ENCODE data around the gene OSBPL10.

The OSBPL10 gene

DNA sequence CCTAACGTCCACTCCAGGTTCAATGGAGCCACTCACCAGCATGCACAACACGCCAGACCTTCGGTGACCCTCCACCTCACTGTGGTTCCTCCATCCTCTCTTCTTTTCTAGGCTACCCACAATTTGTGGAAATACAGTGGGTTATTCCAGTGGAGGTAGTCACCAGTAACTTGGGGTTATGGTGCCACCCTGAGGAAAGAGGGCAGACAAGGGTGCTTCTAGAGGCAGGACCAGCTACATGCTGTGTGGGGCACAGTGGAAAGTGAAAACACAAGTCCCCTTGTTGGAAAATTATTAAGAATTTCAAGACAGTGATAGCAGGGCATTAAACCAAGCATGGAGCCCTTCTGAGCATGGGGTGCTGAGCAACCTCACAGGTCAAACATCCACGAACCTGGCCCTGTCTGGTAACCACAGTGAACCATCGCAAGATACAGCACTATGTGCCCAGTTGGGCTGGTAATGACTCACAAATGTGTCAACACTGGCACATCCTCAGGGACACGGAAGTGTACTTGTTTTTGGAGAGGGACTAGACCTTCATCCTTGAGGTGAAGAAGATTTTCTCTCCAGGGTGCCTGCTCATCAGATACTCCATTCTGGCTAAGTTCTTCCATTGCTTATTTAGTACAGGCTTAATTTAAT, 281.6 kb downstream of the OSBPL10 start:
- Histone ChIP-seq H4K20me1 (ENCODE audit: insufficient read depth, low read length, poor library complexity, severe bottlenecking) (no peaks in the 10 kb centered on the region), H2AFZ (ENCODE audit: low read length) (no peak overlapping the region), H3K4me1 (ENCODE audit: insufficient read depth, low read length, poor library complexity, severe bottlenecking) (peaks cover 7% of the 10 kb centered on the region), H3F3A (ENCODE audit: low read depth) (no peaks in the 10 kb centered on the region), H3K36me3 (ENCODE audit: insufficient read depth, low read length) (no peaks in the 10 kb centered on the region), H3K9ac (ENCODE audit: low read depth, low read length, poor library complexity, severe bottlenecking) (no peak overlapping the region), H3K4me3 (ENCODE audit: low read length, poor library complexity, severe bottlenecking) (no peak overlapping the region), H3K27me3 (ENCODE audit: insufficient read depth, low read length, poor library complexity, severe bottlenecking) (no peaks in the 10 kb centered on the region), H3K79me2 (ENCODE audit: insufficient read depth, low read length) (peaks cover 6% of the 10 kb centered on the region), H3K9me2 (replicated peaks; ENCODE audit: low read depth, low read length) (no peaks in the 10 kb centered on the region), H3K4me2 (ENCODE audit: low read depth, low read length, poor library complexity, severe bottlenecking) (no peak overlapping the region), H3K9me3 (ENCODE audit: insufficient read depth, low read depth, low read length) (no peaks in the 10 kb centered on the region)
- no peak for TF ChIP-seq EZH2phosphoT487 (IDR thresholded peaks at IDR 0.05; ENCODE audit: borderline replicate concordance)
- TF ChIP-seq, protein P1, sequence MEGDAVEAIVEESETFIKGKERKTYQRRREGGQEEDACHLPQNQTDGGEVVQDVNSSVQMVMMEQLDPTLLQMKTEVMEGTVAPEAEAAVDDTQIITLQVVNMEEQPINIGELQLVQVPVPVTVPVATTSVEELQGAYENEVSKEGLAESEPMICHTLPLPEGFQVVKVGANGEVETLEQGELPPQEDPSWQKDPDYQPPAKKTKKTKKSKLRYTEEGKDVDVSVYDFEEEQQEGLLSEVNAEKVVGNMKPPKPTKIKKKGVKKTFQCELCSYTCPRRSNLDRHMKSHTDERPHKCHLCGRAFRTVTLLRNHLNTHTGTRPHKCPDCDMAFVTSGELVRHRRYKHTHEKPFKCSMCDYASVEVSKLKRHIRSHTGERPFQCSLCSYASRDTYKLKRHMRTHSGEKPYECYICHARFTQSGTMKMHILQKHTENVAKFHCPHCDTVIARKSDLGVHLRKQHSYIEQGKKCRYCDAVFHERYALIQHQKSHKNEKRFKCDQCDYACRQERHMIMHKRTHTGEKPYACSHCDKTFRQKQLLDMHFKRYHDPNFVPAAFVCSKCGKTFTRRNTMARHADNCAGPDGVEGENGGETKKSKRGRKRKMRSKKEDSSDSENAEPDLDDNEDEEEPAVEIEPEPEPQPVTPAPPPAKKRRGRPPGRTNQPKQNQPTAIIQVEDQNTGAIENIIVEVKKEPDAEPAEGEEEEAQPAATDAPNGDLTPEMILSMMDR (conservative IDR thresholded peaks at IDR 0.05; ENCODE audit: low read length), result peak; percentile 55

DNA sequence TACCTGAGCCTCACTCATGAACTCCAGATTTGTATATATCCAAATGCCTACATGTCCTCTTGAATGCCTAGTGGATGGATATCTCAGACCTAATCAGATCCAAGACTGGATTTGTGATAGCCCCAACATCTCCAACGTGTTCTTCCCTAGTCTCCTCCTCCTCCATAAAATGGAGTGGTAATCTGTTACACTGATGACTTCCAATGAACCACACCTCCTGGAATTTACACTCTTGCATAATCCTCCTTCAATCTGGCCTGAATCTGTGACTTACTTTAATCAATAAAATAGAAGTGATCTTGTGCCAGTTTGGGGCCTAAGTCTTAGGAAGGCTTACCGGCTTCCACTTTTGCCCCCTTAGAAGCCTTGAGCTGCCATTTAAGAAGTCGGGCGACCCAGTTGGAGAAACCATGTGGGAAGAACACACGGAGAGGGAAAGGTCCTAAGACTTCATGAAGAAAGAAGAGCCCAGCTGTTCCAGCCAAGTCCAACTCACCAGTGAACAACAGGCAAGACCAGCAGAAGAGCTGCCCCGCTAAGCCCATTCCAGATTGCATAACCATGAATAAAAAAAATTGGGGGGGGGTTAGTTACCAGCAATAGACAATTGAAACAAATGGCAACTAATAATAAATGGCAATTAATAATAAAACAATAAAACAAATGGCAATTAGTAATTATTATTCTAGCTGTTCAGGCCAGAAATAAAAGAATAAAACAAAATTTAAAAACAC, 284.1 kb downstream of the OSBPL10 start:
- Histone ChIP-seq H3K4me3 (ENCODE audit: low read length, poor library complexity, severe bottlenecking) (no peak overlapping the region), H3K4me2 (ENCODE audit: low read depth, low read length, poor library complexity, severe bottlenecking) (no peak overlapping the region), H2AFZ (ENCODE audit: low read length) (no peak overlapping the region), H3K9me2 (replicated peaks; ENCODE audit: low read depth, low read length) (no peaks in the 10 kb centered on the region), H3K4me1 (ENCODE audit: insufficient read depth, low read length, poor library complexity, severe bottlenecking) (peaks cover 4% of the 10 kb centered on the region), H3K9me3 (ENCODE audit: insufficient read depth, low read depth, low read length) (no peaks in the 10 kb centered on the region), H4K20me1 (ENCODE audit: insufficient read depth, low read length, poor library complexity, severe bottlenecking) (no peaks in the 10 kb centered on the region), H3K36me3 (ENCODE audit: insufficient read depth, low read length) (no peaks in the 10 kb centered on the region), H3K9ac (ENCODE audit: low read depth, low read length, poor library complexity, severe bottlenecking) (no peak overlapping the region), H3K27me3 (ENCODE audit: insufficient read depth, low read length, poor library complexity, severe bottlenecking) (no peaks in the 10 kb centered on the region), H3F3A (ENCODE audit: low read depth) (no peaks in the 10 kb centered on the region), H3K79me2 (ENCODE audit: insufficient read depth, low read length) (peaks cover 6% of the 10 kb centered on the region)
- TF ChIP-seq, protein P1 (conservative IDR thresholded peaks at IDR 0.05; ENCODE audit: low read length), result no peak
- no peak for TF ChIP-seq EZH2phosphoT487 (IDR thresholded peaks at IDR 0.05; ENCODE audit: borderline replicate concordance)

DNA sequence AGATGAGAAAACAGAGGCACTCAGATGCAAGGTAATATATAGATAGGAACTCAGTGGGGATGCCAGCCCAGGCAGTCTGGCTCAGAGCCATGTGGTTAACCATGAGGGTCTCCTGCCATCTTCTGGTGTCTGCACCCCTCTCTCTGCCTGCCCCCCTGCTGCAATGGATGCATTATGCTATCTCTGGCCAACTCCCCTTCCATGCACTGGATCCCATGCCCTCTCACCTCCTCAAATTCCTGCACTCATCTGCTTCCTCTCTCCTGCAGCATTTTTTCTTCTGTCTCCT, 285.1 kb downstream of the OSBPL10 start:
- H3K9ac ChIP-seq (ENCODE audit: low read depth, low read length, poor library complexity, severe bottlenecking), result no peak overlapping the region
- TF ChIP-seq EZH2phosphoT487 (IDR thresholded peaks at IDR 0.05; ENCODE audit: borderline replicate concordance), result no peak
- TF ChIP-seq, protein P1 (conservative IDR thresholded peaks at IDR 0.05; ENCODE audit: low read length), result no peak
- peaks cover 4% of the 10 kb centered on the region for H3K4me1 ChIP-seq (ENCODE audit: insufficient read depth, low read length, poor library complexity, severe bottlenecking)
- no peaks in the 10 kb centered on the region for H3K9me3 ChIP-seq (ENCODE audit: insufficient read depth, low read depth, low read length)
- no peaks in the 10 kb centered on the region for H3K9me2 ChIP-seq (replicated peaks; ENCODE audit: low read depth, low read length)
- no peaks in the 10 kb centered on the region for H3K36me3 ChIP-seq (ENCODE audit: insufficient read depth, low read length)
- no peak overlapping the region for H2AFZ ChIP-seq (ENCODE audit: low read length)
- no peaks in the 10 kb centered on the region for H4K20me1 ChIP-seq (ENCODE audit: insufficient read depth, low read length, poor library complexity, severe bottlenecking)
- H3K27me3 ChIP-seq (ENCODE audit: insufficient read depth, low read length, poor library complexity, severe bottlenecking), result no peaks in the 10 kb centered on the region
- no peak overlapping the region for H3K4me2 ChIP-seq (ENCODE audit: low read depth, low read length, poor library complexity, severe bottlenecking)
- H3F3A ChIP-seq (ENCODE audit: low read depth), result no peaks in the 10 kb centered on the region
- peaks cover 6% of the 10 kb centered on the region for H3K79me2 ChIP-seq (ENCODE audit: insufficient read depth, low read length)
- no peak overlapping the region for H3K4me3 ChIP-seq (ENCODE audit: low read length, poor library complexity, severe bottlenecking)

Measured in Loucy (cell line).